Stimulated activated CD8-positive, alpha-beta memory T cell treated with anti-CD3 and anti-CD28 coated beads, Interleukin-4, amount 100 ng/mL, for 24 hours (primary cell): ENCODE results near the gene C8B.

Experiments used
- DNase-seq: peaks from one replicate; pipeline ENCODE4 v3.0.0-alpha.2; 2020; ENCODE audit warnings: low read depth

Gene C8B

DNA sequence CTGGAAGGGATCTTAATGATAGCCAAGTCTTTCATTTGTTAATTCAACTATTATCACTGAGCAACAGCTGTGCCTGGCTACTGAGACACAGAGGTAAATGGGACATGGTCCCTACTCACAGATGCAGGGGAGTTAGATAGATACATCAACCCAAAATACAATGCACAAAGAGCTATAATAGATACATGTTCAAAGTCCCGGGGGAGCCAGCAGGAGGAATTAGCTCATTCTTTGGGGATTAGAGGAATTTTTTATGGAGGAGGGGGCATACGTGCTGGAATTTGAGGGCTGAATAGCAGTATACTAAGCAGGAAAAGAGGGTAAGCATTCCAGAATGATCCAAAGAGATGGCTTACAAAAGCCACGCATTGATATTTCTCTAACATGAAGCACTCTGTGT is 34.6 kb downstream of the C8B start:
- DNase-seq: no peak

DNA sequence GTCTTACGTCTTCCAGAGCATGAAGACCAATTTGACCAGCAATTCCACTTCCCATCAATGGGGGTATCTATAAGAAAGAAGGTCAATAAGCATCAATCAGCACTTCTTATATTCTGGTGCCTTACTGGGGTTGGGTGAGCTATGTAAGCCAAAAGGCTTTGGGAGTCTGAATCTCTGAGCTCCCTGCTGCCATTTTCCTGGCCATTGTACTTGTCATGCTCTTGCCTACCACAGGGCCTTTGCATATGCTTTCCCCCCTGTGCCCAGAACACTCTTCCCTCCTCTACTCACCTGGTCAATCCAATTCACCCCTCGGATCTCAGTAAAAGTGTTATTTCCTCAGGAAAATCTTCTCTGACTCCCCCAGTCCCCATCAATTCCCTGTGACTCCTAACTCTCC is 36.3 kb downstream of the C8B start:
- no peak for DNase-seq

- DNase-seq: no peak
Measured at GRCh38 chr1:56927986-56928385, 37.8 kb downstream of the C8B start.

DNA sequence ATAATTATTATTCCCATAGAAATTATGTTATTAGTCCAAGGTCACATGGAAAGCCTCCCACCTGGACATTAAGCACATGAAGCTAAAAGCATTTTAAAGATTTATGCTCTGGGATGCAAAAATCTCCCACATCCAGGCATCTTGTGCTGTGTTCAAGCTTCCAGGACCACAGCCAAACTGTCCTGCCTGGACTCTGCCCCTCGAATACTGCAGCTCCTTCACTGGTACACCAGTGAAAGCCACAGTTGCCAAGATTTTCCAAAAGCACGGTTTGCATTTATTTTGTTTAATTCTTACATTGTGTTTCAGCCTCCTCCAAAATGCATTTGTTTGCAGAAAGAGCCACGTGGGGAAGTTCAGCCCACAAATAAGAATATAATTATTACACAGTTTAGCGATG is 38.6 kb downstream of the C8B start:
- no peak for DNase-seq

GRCh38 chr1:56925193-56925592 is 40.6 kb downstream of the C8B start:
- DNase-seq: no peak

GRCh38 chr1:56924116-56924515 is 41.7 kb downstream of the C8B start:
- no peak for DNase-seq

DNA sequence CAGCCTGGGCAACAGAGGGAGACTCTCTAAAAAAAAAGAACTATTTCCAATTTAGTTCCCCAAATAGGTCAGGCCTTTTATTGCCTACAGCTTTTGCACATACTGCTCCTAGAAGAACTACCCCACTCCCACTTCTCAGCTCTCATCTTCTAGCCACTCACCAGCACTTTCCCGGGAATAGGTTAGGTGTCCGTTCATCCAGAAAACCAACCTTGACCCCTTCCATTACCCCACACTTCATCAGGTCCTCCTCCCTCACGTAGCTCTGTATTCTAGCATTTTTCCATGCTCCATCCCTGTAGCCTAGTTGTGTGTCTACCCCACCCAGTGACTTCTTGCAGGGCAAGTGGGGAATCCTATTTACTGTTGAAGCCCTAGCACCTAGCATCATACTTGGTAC is 42.6 kb downstream of the C8B start:
- DNase-seq: no peak

DNA sequence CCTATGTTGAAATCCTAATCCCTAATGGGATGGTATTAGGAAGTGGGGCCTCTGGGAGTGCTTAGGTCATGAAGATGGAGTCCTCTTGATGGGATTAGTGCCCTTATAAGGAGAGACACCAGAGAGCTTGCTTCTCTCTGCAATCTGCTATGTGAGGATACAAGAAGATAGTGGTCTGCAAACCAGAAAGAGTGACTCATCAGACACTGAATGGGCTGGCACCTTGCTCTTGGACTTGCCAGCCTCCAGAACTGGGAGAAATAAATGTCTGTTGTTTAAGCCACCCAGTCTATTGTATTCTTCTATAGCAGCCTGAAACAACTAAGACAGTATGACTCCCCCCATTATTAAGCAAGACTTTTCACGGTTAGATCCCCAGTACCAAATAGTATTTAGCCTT is 43.3 kb downstream of the C8B start:
- DNase-seq: no peak

- DNase-seq: no peak
Measured at GRCh38 chr1:56922070-56922469, 43.7 kb downstream of the C8B start.

DNA sequence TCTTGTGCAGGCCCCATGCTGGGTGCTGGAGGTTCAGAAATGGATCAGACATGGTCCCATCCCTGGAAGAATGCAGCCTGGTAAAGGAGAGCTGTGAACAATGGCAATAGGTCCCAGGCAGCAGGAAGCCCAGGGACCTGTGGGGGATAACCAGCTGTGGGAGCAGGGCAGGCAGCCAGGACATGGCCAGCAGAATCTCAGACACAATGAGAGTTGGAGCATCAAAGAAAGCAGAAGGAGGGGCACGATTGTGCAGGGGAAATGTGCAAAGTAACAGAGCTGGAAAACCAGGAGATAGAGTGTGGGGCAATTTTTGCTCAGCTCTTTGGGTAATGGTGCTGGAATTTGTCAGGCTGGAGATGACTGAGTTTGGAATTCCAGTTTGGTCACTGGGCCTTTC is 44.3 kb downstream of the C8B start:
- DNase-seq: no peak

GRCh38 chr1:56920591-56921001 is 45.2 kb downstream of the C8B start:
- DNase-seq: no peak

DNA sequence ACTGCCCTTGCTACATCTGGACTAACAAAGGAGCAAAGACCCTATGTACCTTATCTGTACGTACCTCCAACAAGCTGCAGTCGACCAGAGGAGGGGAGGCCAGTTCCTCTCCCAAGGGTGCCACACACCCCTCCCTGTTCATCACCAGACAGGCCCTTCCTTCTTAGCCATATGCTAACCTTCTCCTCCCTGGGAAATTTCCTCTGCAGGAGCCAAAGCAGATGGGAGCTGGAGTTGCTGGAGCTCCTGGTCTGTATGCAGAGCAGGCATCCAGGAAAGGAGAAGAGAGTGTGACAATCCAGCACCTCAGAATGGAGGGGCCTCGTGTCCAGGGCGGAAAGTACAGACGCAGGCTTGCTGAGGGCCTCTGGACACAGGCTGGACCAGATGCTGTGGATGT is 48.5 kb downstream of the C8B start:
- no peak for DNase-seq

GRCh38 chr1:56916630-56917029 is 49.2 kb downstream of the C8B start:
- no peak for DNase-seq

DNA sequence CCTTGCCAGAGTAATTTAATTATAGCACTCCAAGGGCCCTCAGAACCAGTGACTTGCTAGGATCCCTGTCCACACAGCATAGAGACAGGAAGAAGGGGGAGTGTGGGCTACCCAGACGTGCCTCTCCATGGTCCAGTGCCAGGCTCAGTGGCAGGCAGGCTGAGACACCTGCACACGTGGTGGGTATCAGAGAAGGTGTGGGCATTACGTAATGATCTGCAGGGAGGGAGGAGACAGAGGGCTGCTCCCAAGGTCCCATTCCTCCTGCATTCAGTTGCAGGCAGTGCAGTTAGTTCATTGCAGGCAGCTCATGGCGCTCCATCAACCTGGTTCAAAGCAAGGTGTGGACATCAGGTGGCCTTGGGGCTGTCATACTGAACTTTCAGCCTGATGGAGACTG is 49.9 kb downstream of the C8B start:
- no peak for DNase-seq

- DNase-seq: no peak
Measured at GRCh38 chr1:56912325-56912724, 53.5 kb downstream of the C8B start.

- DNase-seq: no peak
Measured at GRCh38 chr1:56911098-56911938, 54.5 kb downstream of the C8B start.

DNA sequence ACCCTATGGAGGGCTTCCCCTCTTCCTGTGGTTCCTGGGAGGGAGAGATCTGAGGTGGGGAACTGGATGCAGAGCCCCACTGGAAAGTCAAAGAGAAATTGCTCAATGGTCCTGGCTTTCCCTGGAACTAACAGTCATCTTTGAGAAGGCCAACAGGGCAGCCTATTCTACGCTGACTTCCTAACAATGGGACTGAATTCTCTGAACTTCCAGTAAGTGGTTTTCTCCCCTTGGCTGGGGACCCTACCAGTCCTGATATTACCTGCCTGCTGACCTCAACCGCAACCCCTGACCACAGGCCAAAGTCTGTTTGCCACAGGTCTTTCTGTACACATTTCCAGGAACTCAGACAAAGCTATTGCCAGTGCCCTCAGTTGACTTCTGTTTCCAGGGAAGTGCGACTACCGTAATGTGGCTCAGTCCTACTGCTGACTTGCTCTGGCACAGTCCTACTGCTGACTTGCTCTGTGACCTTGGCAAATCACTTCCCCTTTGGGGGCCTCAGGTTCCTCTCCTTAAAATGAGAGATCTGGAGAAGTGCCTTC is 55.3 kb downstream of the C8B start:
- no peak for DNase-seq

GRCh38 chr1:56908619-56909221 is 57.1 kb downstream of the C8B start:
- no peak for DNase-seq

DNA sequence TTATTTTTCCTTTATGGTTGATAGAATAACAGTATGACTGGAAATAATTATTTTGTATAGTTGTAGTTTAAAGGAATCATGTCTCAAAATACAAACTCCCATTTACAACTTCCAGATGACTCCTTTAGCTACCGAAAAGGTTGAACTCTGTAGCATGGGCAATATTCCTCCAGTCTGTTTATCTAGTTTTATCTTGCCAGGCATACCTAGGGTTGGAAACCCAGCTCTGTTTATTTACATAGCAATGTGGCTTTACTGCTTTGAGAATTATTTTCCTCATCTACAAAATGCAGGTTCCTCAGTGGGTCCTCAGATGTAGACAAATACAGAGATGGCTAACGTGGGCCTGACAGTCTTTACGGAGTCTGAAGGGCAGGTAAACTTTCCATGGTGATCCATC is 60.1 kb downstream of the C8B start:
- no peak for DNase-seq

DNA sequence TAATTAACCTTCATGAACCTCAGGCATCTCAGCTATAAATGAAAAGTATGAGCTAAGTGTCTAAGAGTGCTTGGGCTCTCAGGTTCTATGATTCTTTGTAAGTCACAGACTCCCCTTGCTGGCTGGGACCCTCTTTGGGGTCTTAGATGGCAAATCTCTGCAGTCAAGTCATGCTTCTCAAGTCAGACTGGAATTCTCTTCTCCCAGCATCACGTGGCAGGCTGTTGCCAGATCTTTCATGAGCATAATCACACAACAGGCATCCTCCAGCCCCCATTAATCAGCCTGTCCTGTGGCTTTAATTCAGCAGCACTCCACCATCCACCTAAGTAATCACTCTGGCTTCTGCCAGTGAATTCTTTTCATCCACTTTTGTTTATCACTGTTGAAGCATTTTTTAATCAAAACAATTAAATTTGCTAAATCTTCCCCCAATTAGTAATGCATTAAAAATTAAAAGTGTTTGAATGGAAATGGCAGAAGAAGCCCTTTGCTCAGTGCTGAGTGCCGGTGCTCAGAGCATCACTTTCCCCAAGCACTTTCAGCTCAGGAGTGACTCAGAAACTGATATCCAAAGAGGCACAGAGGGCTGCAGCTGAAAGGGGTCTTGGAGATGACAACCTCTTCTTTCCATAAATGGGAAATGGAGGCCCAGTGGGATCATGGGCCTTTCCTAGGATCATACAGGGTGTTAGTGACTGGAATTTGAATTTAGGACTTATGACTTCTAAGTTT is 61.0 kb downstream of the C8B start:
- no peak for DNase-seq

GRCh38 chr1:56903778-56904177 is 62.0 kb downstream of the C8B start:
- DNase-seq: no peak

DNA sequence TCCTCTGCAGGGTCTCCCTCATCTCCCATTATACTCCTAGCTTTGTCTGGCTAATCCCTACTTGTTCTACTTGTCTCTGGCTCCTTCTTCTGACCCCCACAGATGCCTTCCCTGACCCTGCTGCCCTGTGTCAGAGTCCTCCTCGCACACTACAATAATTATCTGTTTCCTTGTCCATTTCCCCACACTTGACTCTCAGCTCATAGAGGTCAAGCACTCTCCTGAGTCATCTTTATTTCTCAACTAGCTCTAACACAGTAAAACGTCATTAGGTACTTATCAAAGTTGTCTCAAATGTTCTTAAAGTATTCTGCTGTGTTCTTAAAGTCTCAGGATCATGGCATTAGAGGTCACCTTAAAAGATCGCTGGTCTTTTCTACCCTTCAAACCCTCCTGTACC is 64.1 kb downstream of the C8B start:
- no peak for DNase-seq

DNA sequence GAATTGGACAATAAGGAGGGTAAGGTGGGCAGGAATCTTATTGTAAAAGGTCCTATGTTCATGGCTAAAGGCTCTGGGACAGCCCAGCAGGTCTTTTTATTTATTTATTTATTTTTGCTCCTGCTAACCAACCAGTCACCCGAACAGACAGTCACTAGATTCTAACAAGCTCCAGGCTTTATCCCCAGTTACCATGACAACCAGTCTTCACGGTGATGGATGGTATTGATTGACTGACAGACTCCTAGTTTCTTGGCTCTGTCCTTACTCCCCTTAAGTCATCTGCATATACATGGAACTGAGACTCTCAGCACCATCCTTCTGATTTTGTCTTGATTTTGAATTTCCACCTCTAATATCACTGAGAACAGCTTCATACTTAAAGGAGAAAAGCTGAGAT is 66.9 kb downstream of the C8B start:
- DNase-seq: no peak
